Stimulated activated CD4-positive, alpha-beta T cell treated with anti-CD3 and anti-CD28 coated beads, Interleukin-2, amount 100 ng/mL, for 24 hours (primary cell): ENCODE measurements around the gene ADH1B.
"Not testable (repeated sequence)": the region's sequence is repeated elsewhere in the genome, so short reads cannot be mapped to it uniquely, and the experiment has no call there.

Experiments
- DNase-seq, 2 donors: peaks; one replicate each; pipeline ENCODE4 v3.0.0-alpha.2; 2020

ADH1B gene

DNA sequence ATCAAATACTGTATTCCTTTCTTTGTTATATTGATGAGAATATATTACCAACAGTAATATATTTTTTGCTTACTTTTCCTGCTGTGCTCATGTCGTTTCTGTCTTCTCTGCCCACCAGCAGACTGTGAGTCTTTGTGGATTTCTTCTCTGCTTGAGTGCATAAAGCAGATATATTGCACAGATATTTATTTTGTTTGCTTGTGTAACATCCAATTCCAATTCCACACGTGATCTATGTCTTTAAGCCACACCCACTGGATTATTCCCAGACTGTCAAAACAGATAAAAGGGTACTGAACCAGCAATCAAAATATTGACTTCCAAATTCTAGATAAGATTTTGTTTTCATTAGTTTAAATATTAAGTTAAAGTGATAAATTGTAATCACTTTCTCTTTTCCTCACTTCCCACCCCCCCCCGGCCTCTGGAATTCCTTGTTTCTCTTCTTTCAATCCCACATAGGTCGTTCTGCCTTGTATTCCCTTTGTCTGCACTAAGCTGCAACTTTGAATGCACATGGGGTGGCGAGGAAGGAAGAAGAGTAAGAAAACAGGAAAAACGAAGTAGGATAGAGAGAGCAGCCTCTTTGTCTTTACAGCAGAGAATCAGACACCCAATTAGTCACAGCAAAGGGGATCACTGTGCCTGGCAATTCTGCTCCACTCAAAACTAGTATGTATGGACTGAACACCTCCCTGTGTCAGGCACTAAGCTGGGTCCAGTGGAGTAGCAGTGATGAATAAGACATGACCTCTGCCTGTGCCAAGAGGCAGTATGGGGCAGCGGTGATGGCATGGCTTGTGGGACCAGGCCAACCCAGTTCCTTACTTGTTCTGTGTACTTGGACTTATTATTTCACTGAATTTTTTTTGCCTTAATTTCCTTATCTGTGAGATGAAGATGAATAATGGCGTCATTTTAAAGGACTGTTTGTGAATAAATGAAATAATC, at the start of gene ADH1B:
Gene ADH1B, minus strand, starts transcription at position 161 of the 951 bp plus-strand sequence. Its CDS starts 70 bp downstream, at position 91.
- DNase-seq, result no peak

DNA sequence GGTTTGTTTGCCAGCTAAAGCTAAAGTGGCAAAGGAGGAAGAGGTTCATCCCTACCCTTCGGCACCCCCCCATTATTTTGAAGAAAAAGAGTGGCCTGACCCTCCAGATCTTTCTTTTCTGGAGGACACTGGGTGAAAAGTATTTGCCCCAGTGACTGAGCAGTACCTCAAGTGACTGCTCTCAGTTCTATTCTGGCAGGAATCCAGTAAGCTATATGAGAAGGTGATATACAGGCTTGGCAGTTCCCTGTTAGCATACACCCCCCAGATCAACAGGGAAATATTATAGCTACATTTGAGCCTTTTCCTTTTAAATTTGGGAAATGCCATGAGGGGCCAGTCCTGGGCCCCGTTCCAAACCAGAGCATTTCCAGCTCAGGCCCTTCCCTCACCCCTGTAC, 46.6 kb upstream of the ADH1B start:
- not testable (repeated sequence) for DNase-seq

DNA sequence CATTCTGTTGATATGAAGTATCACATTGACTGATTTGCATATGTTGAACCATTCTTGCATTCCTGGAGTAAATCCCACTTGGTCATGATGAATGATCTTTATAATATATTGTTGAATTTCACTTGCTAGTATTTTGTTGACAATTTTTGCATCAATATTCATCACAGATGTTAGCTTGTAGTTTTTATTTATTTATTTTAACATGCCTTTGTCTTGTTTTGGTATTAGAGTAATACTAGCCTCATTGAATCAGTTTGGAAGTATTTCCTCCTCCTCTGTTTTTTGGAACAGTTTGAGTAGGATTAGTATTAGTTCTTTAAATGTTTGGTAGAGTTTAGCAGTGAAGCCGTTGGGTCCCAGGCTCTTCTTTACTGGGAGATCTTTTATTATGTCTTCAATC, 45.3 kb upstream of the ADH1B start:
- DNase-seq, result no peak

DNA sequence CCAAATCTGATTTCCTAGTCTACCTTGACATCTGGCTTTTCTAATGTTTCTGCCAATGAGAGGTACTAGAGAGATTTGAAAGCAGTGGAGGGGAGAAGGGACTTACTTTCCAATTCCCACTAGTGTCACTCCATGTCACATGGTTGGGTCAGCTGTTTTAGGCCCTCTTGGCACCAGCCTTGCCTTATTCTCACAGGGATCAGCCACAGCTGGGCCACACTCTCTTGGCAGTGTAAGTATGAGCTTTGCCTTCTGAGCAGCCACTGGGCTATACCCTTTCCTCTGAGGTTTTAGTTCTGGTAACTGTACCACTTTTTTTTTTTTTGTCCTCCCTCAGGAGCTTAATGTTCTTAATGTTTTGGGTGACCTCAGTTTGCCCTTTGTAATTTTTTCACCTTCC, 41.6 kb upstream of the ADH1B start:
- DNase-seq, result no peak

DNA sequence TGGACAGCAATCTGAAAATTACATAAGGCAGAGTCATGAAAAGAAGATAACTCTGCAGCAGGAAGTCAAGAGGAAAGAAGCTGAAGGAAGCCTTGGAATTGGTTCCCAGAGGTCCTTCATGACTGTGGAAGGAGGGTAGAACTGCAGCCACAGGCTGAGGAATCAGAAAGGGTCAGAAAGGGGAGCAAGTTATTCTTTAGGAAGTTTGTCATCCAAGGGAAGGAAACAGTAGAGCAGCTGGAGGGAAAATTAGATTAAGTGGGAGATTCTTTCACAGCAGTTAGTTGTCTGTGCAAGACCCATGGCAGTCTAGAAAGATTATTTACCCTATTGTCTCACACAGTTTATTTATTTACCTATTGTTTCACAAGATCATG, 40.7 kb upstream of the ADH1B start:
- DNase-seq, result no peak

DNA sequence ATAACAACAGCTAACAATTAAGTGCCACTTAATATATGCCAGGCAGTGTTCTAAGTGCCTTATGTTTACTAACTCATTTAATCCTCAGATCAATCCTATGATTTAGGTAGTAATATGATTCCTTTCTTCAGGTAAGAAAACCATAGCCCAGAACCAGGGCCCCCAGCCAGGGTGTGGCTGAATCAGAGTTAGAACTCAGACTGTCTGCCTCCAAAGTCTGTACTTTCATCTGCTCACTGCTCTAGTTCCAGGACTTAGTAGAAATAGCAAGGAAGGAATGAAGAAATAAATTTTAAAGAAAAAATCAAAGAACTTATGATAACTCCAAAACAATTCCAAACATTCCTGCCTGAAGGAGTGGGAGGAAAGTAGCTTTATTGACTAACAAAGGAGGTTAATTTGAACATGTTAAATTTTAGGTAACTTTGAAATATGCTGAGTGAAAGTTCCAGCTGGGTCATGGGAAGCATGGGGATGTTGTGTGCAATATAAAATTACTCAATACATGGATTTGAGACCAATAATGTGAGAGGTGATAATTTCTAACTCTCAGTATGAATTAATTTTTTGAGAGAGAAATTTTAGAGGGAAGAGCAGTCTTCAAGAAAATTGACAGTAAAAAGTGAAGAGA, 40.2 kb upstream of the ADH1B start:
- DNase-seq, result no peak

DNA sequence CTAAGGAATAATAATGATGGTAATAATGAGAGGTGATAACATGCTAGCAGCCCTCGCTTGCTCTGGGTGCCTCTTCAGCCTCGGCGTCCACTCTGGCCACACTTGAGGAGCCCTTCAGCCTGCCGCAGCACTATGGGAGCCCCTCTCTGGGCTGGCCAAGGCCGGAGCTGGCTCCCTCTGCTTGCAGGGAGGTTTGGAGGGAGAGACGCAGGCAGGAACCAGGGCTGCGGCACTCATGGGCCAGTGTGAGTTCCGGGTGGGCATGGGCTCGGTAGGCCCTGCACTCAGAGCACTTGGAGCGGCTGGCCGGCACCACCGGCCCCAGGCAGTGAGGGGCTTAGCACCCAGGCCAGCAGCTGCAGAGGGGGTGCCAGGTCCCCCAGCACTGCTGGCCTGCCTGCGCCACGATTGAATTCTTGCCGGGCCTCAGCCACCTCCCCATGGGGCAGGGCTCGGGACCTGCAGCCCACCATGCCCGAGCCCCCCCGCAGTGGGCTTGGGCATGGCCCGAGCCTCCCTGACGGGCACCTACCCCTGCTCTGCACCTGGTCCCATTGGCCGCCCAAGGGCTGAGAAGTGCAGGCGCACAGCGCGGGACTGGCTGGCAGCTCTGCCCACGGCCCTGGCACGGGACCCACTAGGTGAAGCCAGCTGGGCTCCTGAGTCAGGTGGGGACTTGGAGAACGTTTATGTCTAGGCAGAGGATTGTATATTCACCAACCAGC, 38.4 kb upstream of the ADH1B start:
- no peak for DNase-seq

DNA sequence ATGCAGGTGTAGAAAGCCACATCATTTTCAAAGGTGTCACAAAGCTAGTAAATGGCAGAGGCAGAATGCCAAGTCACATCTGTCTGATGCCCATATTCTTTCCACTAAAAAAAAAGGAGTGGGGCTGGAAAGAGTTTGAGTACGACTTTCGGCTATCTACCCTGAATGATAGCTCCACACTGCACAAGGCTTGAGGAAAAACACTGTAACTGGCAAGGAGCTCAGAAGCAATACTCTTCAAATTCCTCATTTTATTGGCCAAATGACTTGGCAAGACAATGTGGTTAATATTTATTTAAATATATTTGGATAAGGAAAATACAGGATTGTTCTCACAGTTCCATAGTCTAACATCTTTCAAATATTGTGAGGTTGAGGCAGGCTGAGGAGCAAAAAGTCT, 36.7 kb upstream of the ADH1B start:
- DNase-seq, result no peak

DNA sequence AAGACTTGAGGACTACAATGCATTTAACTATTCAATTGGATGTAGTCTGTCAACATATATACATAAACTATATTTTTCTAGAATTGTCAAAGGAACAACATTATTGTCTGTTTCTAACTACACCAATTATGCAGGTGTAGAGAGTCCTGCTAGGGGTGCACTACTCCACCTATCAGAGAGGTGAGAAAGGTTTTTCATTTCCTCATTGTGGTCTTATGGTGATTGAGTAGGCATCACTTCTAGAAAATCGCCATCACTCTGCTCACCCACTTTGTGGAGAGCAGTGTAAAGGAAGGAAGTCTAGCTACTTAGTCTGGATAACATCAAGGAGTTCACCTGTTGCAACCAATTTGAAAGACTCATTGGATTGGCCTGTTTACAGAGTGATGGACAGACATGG, 35.8 kb upstream of the ADH1B start:
- no peak for DNase-seq

DNA sequence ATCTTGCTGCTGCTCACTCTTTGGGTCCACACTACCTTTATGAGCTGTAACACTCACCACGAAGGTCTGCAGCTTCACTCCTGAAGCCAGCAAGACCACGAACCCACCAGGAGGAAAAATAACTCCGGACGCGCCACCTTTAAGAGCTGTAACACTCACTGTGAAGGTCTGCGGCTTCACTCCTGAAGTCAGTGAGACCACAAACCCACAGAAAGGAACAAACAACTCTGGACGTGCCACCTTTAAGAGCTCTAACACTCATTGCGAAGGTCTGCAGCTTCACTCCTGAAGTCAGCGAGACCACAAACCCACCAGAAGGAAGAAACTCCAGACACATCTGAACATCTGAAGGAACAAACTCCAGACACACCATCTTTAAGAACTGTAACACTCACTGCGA, 34.9 kb upstream of the ADH1B start:
- DNase-seq, result not testable (repeated sequence)

DNA sequence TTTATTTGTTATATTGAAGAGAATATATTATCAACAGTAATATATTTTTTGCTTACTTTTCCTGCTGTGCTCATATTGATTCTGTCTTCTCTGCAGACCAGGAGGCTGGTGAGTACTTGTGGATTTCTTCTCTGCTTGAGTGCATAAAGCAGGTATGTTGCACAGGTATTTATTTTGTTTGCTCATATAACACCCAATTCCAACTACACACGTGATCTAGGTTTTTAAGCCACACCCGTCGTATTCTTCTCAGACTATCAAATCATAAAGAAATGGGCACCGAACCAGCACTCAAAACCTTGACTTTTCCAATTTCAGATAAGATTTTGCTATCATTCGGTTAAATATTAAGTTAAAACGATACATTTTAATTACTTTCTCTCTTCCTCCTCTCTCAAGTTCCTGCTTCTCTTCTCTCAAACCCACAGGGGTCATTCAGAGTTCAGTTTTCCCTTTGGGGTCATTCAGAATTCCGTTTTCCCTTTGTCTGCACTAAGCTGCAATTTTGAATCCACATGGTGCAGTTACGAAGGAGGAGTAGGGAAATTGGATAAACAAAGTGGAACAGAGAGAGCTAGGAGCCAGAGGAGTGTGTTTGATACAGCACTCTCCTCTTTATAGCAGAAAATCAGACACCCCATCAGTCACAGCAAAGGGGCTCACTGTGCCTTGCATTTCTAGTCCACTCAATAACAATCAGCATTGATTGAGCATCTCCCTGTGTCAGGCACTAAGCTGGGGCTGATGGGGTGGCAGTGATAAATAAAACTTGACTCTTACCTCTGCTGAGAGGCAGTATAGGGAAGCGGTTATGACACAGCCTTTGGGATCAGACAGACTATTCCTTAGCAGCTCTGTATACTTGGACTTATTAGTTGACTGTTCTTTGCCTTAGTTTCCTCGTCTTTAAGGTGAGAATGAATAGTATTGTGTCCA, 31.7 kb upstream of the ADH1B start, which contains the start of gene ADH1C:
Gene ADH1C, minus strand, starts transcription at position 145 of the 936 bp plus-strand sequence. Its CDS starts 71 bp downstream, at position 74.
- no peak for DNase-seq

DNA sequence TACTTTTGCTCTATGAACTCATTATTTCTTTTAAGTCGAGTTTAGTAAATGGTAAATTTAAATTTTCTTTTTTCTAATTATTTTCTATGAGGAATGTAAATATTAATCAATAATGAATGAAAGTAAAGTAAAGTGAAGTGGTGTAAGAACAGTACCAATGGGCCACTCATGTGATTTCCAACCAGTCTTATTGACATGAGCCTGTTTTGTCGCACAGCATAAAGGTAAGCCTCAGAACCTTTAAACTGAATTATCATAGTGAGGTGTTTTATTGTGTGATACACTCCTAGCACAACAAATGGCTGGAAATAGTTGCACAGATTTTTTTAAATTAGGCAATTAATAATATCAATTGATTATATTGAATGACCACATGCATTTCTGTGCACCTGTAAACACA, 30.3 kb upstream of the ADH1B start:
- DNase-seq, result no peak

DNA sequence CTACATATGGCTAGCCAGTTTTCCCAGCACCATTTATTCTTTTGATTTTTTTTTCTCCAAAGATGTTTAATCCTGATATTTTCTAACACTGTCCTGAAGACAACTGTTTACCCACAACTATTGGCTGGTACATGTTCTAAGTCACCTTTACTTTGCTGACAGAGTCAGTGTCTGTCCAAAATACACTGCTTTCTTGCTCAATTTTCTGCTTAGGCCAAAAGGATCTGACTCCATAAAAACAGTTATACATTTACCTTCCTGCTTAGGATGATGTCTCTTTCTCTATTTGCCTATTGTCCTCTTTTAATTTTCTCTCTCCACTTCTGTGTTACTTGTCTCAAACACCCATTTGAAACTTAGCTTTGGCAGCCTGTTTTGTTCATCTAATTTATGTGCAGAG, 28.1 kb upstream of the ADH1B start:
- DNase-seq, result no peak

DNA sequence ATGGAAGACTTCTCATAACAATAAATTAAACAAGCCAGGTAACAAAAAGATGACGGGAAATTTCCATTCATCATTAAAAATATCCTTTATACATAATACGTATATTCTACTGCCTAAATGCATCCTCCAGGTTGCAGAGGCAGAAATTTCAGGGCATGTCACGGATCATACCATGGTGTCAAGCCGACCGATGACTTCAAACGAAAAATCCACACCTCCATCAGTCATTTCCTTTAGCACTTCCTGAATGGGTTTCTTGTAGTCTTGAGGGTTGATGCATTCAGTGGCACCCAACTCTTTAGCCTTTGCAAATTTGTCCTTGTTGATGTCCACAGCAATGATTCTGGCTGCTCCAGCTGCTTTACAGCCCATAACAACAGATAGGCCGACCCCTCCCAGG, 21.4 kb upstream of the ADH1B start:
- not testable (repeated sequence) for DNase-seq

DNA sequence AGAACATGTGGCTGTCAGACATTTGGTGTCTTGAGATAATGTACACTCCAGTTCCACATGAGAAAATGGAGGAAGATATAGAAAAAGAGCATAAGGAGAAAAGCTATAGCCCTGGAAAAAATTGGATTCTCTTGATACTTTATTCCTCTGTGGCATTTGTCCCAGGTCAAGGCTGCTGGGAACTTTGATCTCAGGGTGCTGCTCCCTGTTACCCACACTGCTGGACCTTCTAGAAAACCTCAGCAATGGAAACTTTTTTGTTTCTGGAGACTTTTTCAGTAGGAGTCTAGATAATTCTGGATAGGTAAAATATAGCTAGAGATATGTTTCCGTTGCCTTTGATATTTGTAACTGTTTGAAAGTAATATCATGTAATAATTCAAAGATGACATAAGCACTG, 20.2 kb upstream of the ADH1B start:
- no peak for DNase-seq

DNA sequence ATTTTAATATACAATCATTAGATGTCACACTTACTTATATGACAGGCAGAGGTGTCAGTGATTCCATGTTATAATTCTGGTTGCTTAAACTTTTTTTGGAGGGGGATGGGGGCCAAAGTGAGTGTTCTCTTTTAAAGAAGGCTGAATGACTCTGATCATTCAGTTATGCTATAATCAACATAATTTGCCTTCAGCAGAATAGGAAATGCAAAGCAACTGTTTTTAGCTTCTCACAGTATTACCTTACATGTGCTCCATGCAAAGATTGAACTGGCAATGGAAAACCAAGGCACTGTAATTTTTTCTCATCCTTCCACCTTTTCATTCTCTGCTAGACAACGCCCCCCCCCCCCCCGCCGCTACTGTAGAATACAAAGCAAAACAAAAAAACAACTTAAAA, 18.0 kb upstream of the ADH1B start:
- DNase-seq, result no peak

DNA sequence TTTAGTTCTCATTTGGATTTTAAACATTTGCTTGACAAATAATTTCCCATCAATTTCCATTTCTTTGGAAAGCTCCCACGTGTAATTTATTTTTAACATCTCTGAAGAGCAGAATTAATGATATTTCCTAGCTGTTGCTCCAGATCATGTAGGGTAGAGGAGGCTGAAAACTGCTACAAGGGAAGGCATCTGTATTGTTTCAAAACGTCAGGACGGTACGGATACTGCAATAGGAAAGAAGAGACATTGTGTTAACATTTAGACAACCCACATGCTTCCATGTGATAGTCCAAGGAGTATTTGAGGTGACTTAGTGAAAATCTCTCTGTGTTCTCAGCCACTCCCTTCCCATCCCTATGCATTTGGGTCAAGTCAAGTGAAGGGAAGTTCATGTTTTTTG, 15.4 kb upstream of the ADH1B start:
- no peak for DNase-seq

DNA sequence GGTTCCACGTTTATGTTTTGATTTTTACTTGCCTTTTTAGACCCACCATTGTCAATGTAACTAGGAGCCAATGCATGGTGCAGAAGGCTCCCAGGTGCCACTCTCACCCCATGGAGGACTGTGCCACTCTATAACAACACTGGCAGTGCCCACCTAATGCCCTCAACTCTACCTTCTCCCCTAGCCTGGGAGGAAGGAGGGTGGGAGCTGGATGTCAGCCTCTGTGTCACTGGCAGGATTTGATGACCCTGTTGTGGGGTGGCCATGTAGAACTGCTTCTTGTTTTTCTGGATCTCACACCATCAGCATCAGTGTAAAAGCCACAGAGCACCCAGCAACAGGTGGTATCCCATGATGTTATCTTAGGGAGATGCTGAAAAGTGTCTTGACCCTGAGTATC, 13.7 kb upstream of the ADH1B start:
- DNase-seq, result no peak

DNA sequence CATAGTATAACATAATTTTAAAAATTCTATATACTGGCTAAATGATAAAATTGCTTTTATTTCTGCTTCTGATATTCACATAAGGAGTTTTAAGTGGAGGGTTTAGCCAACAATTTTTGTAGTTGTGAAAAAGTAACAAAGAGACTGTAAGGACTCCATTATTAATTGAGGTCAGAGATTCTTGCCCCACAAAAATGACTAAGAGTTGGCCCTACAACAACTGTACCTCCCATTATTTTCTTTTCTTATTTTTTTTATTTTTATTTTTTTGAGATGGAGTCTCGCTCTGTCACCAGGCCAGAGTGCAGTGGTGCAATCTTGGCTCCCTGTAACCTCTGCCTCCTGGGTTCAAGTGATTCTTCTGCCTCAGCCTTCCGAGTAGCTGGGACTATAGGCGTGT, 9.4 kb upstream of the ADH1B start:
- no peak for DNase-seq

DNA sequence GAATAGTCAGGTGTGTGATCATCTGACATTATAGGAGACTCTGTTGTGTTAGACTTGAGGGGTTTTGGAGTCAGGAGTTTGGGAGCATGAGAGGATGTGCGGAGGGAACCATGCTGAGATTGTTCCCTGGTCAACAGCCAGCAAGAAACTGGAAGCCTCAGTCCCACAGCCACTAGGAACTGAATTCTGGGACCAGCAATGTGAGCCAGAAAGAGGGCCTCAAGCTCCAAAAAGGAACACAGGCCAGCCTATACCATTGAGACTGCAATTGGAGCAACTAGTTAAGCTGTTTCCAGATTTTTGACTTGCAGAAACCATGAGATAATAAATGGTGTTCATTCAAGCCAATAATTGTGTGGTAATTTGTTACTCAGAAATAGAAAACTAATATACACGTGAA, 8.7 kb upstream of the ADH1B start:
- no peak for DNase-seq

DNA sequence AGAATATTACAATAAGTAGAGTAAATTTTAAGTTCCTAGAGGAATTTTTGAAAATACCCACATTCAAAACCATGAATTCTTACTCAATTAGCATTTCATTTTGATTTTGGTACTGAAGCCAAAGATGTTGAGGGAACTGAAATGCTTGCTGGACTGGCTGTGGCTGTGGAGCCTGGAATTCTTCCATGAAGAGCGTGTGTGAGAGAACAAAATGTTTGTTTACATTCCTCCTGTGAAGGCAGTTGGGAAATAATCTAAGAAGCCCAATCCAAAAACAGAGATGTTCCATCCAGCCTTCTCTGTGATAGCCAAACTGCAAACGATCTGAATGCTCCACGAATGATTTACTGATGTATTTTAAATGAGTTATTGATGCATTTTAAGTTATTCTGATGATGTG, 3.8 kb upstream of the ADH1B start:
- no peak for DNase-seq

DNA sequence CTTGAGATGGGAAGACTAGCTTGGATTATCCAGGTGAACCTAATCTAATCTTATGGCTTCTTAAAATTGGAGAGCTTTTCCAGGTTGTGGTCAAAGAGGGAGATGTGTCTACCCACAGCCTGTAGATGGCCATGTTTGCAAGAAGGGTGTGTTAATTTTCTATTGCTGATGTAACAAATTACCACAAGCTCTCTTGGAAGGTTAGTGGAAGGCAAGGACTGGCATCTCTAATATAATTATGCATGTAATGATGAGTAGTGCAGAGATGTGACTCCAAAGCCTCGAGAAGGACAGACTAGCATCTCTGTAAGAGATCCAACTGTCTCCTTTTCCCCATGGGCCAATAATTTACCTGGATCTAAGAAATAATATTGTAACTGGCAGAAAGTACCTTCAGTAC, 3.2 kb upstream of the ADH1B start:
- DNase-seq, result no peak

DNA sequence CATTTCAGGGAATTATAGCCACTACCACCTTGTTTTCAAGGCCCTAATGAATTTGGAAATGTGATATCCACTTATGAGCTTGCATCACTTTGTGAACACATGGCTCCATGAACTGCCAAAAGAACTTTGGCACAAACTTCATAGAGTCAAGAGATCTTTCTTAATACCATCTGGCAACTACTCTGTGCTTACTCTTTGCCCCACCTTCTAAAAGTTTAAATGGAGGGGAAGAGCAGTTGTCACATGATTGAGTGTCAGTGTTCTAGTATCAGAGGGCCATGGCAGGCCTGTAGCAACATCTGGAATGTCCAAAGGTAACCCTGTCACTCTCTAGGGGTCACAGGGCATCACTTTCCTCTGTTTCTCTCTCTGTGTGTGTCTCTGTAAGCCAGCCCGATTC, 2.6 kb upstream of the ADH1B start:
- no peak for DNase-seq
